DMS79 (cell line): ENCODE measurements around the gene RPRML.
A peak's percentile ranks its signal among the peaks of the same experiment; 100 is the strongest.
"Not testable (repeated sequence)": the region's sequence is repeated elsewhere in the genome, so short reads cannot be mapped to it uniquely, and the experiment has no call there.

Experiments used
- DNase-seq: peaks from one replicate; lab custom pipeline; 2025; lab: John Stamatoyannopoulos, UW

Gene RPRML

GRCh38 chr17:46979147-46979863, at the start of gene RPRML:
TSS of gene RPRML (minus strand) at chr17:46979253. CDS start at chr17:46979007, 246 bp downstream.
- DNase-seq: peak; percentile 12

- DNase-seq: not testable (repeated sequence)
Measured at GRCh38 chr17:47016966-47017365, 37.9 kb upstream of the RPRML start.

GRCh38 chr17:47013341-47013740, 34.3 kb upstream of the RPRML start:
- no peak for DNase-seq

- DNase-seq: no peak
Measured at GRCh38 chr17:47012457-47012856, 33.4 kb upstream of the RPRML start.

DNA sequence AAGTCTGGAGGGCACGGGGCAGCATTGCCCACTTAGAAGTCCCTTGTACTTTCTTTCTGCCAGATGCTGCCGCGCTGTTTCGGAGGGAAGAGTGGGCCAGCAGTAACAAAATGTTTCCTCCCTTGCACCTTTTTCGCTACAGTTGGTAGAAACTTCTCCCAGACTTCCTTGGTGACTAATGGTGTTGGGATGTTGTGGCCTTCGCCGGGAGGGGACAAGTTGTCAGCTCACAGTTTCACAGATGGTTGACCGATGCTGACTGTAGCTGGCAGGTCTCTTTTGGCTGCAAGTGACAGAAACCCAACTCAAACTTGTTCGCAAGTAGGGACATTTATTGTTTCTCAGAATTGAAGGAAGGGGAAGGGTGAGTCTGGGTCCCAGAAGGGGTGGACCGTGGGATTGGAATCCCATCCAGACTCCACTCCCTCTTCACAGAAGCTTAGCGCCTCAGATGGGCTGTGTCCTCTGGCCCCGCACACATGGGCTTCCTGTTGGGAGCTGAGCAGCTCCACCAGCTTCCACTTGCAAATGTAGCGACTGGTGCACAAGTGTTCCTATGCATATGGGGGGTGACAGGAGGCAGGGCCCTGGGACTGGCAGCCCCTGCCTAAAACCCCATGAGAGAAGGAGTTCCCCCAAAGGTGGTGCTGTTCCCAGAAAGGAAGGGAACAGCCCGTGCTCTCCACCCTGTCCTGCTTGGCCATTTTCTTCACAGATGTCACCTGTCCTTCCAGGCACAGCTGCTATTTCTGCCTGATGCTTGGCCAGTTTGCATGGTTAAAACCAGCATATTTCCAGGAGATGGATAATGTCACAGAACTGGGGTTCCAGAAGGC, 30.9 kb upstream of the RPRML start:
- DNase-seq: no peak

- no peak for DNase-seq
Measured at GRCh38 chr17:47004906-47005305, 25.9 kb upstream of the RPRML start.

GRCh38 chr17:47003864-47004263, 24.8 kb upstream of the RPRML start:
- not testable (repeated sequence) for DNase-seq

- no peak for DNase-seq
Measured at GRCh38 chr17:46995841-46996571, 17.0 kb upstream of the RPRML start.

- no peak for DNase-seq
Measured at GRCh38 chr17:46994993-46995392, 15.9 kb upstream of the RPRML start.

DNA sequence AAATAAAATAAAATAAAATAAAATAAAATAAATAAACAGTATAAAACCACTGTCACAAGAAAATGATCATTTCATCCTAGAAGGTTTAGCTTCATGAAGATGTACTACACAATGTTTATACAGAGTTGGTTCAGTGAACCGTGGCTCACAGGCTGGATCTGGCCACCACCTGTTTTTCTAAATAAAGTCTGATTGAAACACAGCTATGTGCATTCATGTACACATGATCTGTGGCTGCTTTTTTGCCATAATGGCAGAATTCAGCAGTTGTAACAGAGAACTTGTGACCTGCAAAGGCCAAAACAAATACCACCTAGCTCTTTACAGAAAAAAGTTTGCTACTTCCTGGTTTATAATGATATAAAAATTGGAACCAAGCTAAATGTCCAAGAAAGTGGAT, 12.6 kb upstream of the RPRML start:
- DNase-seq: no peak

DNA sequence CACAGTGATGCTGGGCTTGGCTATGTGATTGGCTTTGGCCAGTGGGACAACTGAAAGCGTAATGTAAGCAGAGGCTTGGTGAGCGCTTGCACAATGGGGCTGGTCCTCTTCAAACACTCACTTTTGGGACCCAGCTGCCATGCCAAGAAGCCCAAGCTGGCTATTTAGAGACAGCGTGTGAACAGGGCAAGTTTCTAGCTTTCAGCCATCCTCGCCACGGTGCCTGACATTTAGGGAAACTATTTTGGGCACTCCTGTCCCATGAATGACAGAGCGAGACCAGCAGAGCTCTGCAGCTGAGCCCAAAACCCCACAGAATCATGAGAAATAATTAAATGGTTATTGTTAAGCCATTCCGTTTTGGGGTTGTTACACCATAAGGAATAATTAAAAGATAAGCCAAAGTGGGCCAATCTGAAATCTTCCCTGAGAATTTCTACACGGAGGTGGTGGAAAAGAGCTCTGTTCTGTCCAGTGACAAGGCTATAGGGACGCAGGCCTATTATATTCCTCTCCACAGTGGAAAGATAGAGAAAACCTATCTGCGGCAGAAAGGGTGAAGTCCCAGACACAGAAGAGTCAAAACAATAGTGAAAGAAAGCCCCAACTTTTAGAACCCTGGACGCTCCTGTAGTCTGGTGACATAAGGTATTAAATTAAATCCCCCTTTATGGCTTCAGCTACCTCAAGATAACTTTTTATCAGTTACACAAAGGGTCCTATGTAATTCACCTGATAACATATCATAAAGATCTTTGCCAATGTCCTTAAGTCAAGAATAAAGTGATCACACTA, 10.8 kb upstream of the RPRML start:
- no peak for DNase-seq

- not testable (repeated sequence) for DNase-seq
Measured at GRCh38 chr17:46987927-46988326, 8.9 kb upstream of the RPRML start.

DNA sequence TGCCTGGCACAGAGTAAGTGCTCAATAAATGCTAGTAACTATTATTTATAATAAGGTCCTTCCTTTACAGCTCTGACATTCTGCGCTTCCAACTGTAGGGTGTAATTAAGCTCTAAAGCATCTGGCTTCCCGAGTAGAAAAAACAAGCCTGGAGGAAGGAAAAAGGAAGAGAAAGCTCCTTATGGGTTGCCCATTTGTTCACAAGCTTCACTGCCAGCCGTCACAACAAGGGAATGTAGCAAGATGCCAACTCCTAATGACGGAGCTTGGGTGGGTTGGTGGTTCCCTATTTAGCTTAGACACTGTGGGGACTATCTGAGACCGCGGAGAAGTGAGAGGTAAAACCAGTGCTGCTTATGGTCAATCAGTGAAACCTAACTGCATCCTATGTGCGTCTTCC, 7.3 kb upstream of the RPRML start:
- no peak for DNase-seq

- peak; percentile 57 for DNase-seq
Measured at GRCh38 chr17:46984892-46985291, 5.8 kb upstream of the RPRML start.

DNA sequence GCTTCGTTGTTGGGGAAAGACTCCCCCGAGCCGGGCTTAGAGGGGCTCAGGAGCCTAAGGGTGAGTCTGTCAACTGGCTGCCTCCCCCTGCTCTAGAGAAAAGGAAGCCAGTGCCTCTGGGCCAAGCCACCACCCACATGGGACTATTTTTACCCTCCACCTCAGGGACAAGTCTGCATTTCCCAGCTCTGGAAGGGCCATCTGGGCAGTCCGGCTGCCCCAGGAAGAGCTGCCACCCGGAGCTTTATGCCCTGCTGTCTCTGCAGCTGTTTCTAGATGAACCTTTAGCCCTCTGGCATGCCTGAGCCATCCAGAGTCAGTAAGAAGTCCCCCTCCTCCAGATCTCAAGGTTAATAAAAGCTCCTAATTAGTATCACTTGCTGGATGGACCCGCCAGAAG, 5.3 kb upstream of the RPRML start:
- no peak for DNase-seq

GRCh38 chr17:46983782-46984181, 4.7 kb upstream of the RPRML start:
- DNase-seq: no peak

DNA sequence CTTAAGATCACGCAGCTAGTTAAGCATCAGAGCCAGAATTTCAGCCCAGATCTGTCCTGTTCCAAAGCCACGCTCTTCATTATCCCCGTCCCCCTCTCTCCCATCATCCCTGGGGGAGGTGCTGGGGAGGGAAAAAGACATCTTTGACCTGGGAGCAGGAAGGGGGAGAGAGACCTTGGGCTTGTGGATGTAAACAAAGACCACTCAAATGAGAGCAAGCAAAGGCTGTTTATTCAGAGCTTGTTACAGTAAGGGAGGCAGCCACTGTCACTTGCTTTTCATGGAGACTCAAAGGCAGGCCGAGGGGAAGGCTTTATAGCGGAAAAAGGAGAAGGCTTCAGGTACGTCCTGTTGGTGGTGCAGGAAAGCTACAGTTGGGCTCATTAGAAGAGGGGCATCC, 3.5 kb upstream of the RPRML start:
- DNase-seq: no peak

DNA sequence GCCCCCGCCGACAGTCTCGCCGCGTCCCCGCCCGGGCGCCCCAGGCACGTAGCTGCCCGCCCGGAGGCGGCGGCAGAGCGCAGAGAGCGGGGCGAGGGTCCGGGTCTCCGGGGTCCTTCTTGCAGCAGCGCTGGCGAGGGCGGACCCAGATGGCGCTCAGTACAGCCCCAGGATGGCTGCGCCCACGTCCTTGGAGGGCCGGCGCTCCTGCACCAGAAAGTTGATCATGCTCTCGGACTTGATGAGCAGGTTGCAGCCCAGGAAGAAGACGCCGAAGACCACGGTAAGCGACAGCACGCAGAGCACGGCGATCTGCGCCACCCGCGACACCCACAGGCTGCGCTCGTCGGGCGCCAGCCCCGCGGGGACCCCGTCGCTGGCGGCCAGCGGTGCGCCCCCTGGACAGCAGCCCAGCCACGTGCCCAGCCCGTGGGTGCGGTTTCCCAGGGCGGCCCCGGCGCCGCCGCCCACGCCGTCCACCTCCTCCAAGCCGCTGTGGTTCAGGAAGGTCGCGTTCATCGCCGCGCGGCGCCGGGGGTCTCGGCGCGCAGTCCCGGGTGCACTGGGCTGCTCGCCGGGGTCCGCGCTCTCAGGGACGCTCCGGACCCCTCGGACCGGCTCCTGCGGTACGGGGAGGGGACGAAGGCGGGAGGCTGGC, 435 bp downstream of the RPRML start:
- no peak for DNase-seq

- DNase-seq: no peak
Measured at GRCh38 chr17:46977750-46978488, 1.1 kb downstream of the RPRML start.

DNA sequence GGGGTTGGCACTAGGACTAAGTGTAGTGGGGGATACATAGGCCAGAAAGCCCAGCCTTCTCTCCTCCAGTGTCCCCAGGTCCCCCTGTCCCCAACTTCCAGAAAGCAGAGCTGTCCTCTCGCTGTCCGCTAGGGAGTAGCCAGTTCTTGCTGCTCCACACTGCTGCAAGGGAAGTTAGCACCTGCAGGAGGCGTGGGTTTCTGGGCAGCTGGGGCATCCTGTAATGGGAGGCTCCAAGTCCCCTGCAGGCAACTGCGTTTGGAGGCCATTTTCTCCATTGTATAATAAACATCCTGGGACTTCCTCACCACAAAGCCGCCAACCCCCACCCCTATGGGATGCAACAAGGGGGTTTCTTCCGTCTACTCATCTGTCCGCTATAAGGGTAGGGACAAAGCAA, 1.7 kb downstream of the RPRML start:
- DNase-seq: no peak
